Activated T-helper 1 cell treated with Interleukin-2 at 50 U/mL for 16 hours (primary cell): ENCODE data around the gene MEX3C.

Source experiments
- DNase-seq: peaks from one replicate; pipeline ENCODE4 v3.0.0-alpha.2; 2020; ENCODE audit warnings: low read depth

The MEX3C gene

DNA sequence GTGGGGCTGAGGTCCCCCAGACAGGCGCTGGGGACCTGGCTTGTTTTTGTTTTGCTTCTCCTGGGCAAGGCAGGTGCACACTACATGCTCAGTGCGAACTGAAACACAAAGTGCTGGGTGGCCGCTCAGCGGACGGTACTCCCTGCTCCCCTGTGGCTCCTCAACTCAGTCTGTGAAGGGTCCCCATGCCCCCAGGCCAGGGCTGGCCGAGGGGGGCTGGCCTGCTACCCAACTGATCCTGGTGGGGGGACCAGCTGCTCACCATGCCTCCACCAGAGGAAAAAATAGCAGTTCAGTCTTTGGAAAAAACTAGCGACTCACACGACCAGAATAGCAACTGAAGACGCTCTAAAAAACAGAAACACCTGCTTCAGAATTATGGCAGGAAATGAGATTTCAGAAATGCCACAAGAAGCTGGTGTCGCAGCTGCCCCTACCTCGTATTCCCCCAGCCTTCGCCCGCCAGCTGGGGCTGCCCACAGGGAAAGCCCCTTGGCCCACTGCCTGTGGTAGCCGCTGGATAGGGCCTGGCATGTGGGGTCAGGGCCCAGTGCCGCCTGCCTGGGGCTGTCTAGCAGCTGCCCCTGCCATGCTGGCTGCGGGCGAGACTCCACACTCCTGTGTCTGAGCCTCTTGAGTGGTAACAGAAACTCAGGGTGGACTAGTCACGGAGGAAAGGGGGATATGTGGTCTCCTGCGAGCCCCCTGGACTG lies 43.7 kb downstream of the MEX3C start:
- peak; percentile 25 for DNase-seq

- peak; percentile 52 for DNase-seq
These were observed 45.6 kb downstream of the MEX3C start for GRCh38 chr18:51151568-51152511.

DNA sequence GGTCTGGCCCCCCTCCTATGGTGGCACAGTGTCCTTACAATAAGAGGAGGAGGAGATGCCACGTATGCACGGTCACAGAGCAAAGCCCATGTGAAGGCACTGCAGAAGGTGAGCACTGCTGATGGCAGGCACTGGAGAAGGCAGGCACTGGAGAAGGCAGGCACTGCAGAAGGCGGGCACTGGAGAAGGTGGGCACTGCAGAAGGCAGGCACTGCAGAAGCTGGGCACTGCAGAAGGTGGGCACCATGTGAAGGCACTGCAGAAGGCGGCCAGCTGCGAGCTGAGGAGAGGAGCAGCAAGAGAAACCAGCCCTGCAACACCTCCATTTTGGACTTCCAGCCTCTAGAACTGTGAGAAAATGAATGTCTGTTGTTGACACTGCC lies 46.3 kb downstream of the MEX3C start:
- no peak for DNase-seq

- DNase-seq, result no peak
These were observed 47.3 kb downstream of the MEX3C start for GRCh38 chr18:51150113-51150700.

DNA sequence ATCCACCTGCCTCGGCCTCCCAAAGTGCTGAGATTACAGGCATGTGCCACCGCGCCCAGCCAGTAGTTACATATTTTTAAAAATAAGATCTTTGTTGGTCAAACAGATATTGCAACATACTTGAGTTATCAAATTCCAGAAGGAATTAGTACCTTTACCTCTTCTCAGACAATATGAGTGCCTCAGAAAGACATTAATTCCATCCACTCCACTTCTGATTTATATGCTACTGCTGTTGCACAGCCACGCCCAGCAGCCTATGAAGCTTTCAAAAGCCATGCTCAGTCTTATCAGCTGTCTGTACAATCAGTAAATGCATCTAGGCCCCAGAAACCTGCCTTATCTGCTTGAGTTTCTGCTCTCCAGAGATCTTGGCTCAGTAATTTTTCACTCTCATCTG lies 47.8 kb downstream of the MEX3C start:
- no peak for DNase-seq

GRCh38 chr18:51146909-51147308 lies 50.6 kb downstream of the MEX3C start:
- DNase-seq, result no peak

- DNase-seq, result no peak
These were observed 58.5 kb downstream of the MEX3C start for GRCh38 chr18:51138936-51139335.

DNA sequence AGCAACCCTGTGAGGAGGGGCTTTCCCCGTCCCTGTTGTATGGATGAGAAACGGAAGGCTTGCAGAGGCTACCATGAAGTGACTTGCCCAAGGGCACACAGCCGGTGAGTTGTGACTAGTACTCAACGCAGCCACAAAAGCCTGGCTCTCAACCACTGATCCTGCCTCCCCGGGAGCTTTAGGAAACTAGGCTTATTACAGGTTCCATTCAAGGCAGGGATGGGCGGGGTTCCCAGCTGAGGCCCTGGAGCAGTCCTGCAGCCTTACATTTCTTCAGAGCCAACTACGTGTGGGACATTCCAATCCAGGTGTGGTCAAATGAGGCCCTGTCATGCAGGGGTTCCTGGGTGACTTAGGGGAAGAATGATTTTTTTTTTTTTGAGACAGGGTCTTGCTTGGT lies 59.6 kb downstream of the MEX3C start:
- DNase-seq, result no peak

DNA sequence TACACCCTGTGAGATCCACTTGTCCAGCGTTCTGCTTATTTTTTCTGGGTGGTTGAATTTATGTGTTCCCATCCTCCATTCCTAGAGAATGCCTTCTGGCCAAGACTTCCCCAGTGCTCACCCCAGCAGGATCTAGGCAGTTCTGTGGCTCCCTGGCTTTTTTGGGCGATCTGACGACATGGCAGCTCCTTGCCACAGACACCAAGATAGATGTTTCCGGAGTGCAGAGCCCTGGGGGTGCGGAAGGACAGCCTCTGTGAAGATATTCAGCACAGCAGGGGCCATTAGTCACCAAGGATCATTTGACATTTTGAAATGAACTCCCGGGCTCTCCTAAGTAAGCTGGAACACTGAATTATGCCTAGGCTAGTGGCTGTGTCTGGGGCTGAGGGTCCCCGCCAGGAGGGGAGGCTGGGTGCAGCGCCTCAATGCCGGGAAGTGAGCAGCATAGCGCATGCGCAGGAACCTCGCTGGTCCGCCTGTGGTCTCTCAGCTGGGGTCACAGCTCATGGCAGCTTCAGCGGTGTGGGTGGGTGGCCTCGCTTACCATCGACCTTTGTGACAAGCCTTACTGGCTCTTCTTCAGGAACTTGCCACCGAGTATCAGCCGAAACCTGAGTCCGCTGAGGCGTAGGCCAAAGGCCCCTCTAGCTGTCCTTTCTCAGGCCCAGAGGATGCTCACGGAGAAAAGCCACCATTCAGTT lies 60.3 kb downstream of the MEX3C start:
- DNase-seq, result no peak

DNA sequence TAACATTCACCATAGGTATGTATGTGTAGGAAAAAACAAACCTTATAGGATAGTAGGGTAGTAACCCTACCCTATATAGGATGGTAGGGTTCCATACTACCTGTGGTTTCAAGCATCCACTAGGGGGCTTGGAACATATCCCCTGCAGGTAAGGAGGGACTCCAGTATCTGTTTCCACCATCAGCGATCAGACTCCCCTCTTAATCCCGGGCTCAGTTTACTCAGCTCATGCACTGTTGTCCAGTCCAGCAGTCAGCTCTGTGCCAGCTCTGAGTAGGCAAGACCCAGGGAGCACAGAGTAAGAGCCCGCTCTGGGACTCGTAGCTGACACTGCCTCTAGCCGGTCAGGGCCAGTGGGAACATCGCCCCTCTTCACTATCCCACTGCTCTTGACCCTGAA lies 61.7 kb downstream of the MEX3C start:
- DNase-seq, result no peak

DNA sequence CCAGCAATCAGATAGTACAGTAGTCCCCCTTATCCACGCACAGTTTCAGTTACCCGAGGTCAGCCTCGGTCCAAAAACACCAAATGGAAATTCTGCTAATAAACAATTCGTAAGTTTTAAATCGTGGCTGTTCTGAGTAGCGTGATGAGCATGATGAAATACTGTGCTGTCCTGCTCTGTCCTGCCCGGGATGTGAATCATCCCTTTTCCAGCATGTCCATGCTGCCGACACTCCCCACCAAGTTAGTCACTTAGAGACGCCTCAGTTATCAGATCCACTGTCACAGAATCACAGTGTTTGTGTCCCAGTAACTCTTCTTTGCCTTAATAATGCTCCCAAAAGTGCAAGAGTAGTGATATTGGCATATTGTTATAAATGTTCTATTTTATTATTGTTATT lies 62.1 kb downstream of the MEX3C start:
- DNase-seq, result no peak

DNA sequence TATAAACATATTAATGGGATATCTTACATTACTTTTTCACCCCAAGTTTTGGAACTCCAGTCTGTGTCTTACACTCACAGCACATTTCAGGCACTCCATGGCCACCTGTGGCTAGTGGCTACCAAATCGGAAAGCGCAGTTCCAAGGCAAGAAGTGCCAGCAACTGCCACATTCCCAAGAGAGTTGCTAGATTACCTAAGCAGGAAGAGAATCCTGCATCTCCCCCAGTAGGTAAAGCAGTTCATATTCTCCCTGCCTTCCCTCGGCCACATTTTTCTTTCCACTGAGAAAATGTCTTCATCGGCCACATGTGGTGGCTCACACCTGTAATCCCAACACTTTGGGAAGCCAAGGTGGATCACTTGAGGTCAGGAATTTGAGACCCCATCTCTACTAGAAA lies 62.8 kb downstream of the MEX3C start:
- DNase-seq, result no peak

GRCh38 chr18:51133580-51134160 lies 63.8 kb downstream of the MEX3C start:
- DNase-seq, result no peak

GRCh38 chr18:51132256-51132935 lies 65.1 kb downstream of the MEX3C start:
- no peak for DNase-seq

GRCh38 chr18:51128533-51128932 lies 68.9 kb downstream of the MEX3C start:
- DNase-seq, result no peak

DNA sequence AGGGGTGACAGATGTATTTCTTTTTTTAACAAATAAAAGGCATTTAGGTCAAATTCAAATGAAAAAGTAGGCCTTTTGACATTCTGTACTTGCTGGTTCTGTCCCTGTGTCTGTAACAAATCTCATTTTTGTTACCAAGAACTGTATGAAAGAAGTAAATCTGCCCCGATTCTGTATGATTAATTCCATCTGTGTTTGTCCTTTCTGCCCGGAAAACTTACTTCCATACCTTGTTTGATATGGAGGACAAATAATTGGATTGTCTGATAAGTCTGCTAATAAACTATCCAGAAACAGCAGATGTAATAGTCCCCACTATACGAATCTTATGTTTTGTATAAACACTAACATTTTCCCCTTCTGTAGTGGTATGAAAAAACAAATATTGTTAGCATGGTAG lies 69.8 kb downstream of the MEX3C start:
- no peak for DNase-seq

- no peak for DNase-seq
These were observed 71.5 kb downstream of the MEX3C start for GRCh38 chr18:51125976-51126375.
